Measurements from ENCODE around the gene FGD4.

- TF ChIP-seq CTCF (IDR thresholded peaks at IDR 0.05): no peak
- no peak for TF ChIP-seq POLR2A (IDR thresholded peaks at IDR 0.05)
- no peak for TF ChIP-seq POLR2AphosphoS5 (IDR thresholded peaks at IDR 0.05)
Measured at GRCh38 chr12:32402946-32403345, 3.6 kb downstream of the FGD4 start.
